Immature natural killer cell (primary cell): ENCODE results near the gene NLRC4. TPM values are rescaled to one million over a fixed set of nuclear protein-coding genes. Genes with fewer than 3 reads are reported as not detected.
A peak's percentile ranks its signal among the peaks of the same experiment; 100 is the strongest.
"Not testable (repeated sequence)": the region's sequence is repeated elsewhere in the genome, so short reads cannot be mapped to it uniquely, and the experiment has no call there.

Experiments used
- DNase-seq, 3 donors: peaks; one replicate each; pipeline ENCODE4 v3.0.0; 2022; ENCODE audit warnings: mixed read lengths in 1 of 3
- H3K27ac Mint-ChIP-seq, 6 donors: one replicate each; pipeline ENCODE4 v1.8.0; 2020; ENCODE audit warnings: mixed read lengths in 6 of 6, mild to moderate bottlenecking in 5 of 6, inconsistent platforms in 4 of 6, moderate library complexity in 3 of 6
- H3K27me3 Mint-ChIP-seq, 3 donors: one replicate each; pipeline ENCODE4 v1.8.0; 2020 to 2021; ENCODE audit warnings: low read depth in 3 of 3, mild to moderate bottlenecking in 3 of 3, mixed read lengths in 3 of 3, moderate library complexity in 3 of 3, inconsistent platforms in 1 of 3
- H3K36me3 Mint-ChIP-seq, 3 donors: one replicate each; pipeline ENCODE4 v1.8.0; 2020; ENCODE audit warnings: mixed read lengths in 3 of 3, inconsistent platforms in 2 of 3, mild to moderate bottlenecking in 2 of 3
- H3K4me1 Mint-ChIP-seq, 2 donors: one replicate each; pipeline ENCODE4 v1.8.0; 2020; ENCODE audit warnings: inconsistent platforms in 2 of 2, mild to moderate bottlenecking in 2 of 2, mixed read lengths in 2 of 2, moderate library complexity in 1 of 2
- H3K4me3 Mint-ChIP-seq, 5 donors: one replicate each; pipeline ENCODE4 v1.8.0; 2020; ENCODE audit warnings: mild to moderate bottlenecking in 5 of 5, mixed read lengths in 5 of 5, inconsistent platforms in 3 of 5, moderate library complexity in 3 of 5
- H3K9me3 Mint-ChIP-seq, 6 donors: one replicate each; pipeline ENCODE4 v1.8.0; 2020; ENCODE audit warnings: mild to moderate bottlenecking in 6 of 6, mixed read lengths in 6 of 6, inconsistent platforms in 4 of 6, moderate library complexity in 3 of 6
- polyA plus RNA-seq, 3 donors: library from polyadenylated mRNA; unstranded; fragments of 300-500 nt; fragmentation: Illumina TruSeq; gene quantifications; one replicate each; pipeline ENCODE4 v1.2.3, GENCODE V29; 2021

NLRC4 gene
- under 1 TPM in 1 of 3 donors, not detected in 2; 0.18 TPM for polyA plus RNA-seq

DNA sequence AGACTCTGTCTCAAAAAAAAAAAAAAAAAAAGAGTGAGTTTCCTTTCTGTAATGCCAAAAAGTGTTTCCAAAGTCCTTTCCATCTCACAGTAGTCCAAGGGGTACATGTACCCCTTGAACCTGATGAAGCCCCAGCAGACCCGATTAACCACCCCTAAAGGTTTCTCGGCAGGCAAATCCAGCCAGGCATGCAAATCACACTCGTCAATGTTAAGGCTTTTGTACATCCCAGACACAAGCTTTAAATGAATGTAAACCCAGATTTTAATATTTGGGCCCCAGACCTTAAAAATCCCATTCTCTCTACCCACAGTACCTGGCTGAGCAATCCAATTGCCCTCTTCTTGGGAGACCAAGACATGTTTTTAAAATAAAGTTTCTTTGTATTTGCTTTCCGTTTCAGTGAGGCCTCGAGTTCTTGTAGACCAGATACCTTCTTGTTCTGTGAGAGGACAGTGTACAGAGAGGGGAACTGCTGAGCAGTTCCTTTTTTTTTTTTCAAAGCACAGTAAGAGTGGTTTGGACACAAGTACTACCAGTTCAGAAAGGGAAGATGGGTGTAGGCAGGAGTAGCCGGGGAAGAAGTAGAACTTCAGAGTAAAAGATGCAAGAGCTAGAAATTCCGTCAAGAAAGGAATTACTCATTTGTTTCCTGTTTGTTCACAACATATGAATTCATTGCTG lies at the start of gene NLRC4:
TSS of gene NLRC4 (minus strand) at position 465 of the 684 bp plus-strand sequence. CDS start 8,111 bp downstream, outside the sequence.
- H3K4me3 Mint-ChIP-seq, result no peak within 1 kb of the TSS
- H3K4me1 Mint-ChIP-seq, result no peaks in the 10 kb centered on the region
- H3K9me3 Mint-ChIP-seq, result no peaks in the 10 kb centered on the region
- DNase-seq, result no peak
- no peaks in the 10 kb centered on the region for H3K36me3 Mint-ChIP-seq
- no peak within 1 kb of the TSS for H3K27ac Mint-ChIP-seq
- H3K27me3 Mint-ChIP-seq, result peaks cover 2 to 11% (median 3%) of the 10 kb centered on the region in 3 donors

DNA sequence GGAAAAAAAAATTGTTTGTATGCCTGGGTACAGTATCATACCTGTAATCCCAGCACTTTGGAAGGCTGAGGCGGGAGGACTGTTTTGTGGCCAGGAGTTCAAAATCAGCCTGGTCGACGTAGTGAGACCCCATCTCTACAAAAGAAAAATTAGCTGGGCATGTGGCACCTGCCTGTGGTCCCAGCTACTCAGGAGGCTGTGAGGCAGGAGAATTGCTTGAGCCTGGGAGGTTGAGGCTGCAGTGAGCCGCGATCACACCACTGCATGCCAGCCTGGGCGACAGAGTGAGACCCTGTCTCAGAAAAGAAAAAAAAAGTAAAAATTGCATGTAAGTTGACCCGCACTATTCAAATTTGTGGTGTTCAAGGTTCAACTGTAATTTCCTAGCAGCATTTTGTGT lies 45.9 kb upstream of the NLRC4 start:
- Mint-ChIP-seq H3K4me1 (no peaks in the 10 kb centered on the region), H3K9me3 (no peaks in the 10 kb centered on the region), H3K27ac (peak overlapping the region in 1 of 6 donors; percentile 19), H3K36me3 (peaks cover 0 to 9% (median 6%) of the 10 kb centered on the region in 3 donors), H3K27me3 (peaks cover 0 to 2% (median 0%) of the 10 kb centered on the region in 3 donors), H3K4me3 (no peak overlapping the region)
- DNase-seq, result no peak

DNA sequence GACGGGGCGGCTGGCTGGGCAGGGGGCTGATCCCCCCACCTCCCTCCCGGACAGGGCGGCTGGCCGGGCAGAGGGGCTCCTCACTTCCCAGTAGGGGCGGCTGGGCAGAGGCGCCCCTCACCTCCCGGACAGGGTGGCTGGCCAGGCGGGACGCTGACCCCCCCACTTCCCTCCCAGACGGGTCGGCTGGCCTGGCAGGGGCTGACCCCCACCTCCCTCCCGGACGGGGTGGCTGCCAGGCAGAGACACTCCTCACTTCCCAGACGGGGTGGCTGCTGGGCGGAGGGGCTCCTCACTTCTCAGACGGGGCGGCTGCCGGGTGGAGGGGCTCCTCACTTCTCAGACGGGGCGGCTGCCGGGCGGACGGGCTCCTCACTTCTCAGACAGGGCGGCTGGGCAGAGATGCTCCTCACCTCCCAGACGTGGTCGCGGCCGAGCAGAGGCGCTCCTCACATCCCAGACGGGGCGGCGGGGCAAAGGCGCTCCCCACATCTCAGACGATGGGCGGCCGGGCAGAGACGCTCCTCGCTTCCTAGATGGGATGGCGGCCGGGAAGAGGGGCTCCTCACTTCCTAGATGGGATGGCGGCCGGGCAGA lies 29.4 kb upstream of the NLRC4 start:
- not testable (repeated sequence) for H3K9me3 Mint-ChIP-seq, DNase-seq, H3K4me3 Mint-ChIP-seq, H3K27ac Mint-ChIP-seq, H3K27me3 Mint-ChIP-seq
- Mint-ChIP-seq H3K36me3 (peaks cover 8 to 22% (median 8%) of the 10 kb centered on the region in 3 donors), H3K4me1 (peaks cover 9 to 22% of the 10 kb centered on the region in 2 donors)

DNA sequence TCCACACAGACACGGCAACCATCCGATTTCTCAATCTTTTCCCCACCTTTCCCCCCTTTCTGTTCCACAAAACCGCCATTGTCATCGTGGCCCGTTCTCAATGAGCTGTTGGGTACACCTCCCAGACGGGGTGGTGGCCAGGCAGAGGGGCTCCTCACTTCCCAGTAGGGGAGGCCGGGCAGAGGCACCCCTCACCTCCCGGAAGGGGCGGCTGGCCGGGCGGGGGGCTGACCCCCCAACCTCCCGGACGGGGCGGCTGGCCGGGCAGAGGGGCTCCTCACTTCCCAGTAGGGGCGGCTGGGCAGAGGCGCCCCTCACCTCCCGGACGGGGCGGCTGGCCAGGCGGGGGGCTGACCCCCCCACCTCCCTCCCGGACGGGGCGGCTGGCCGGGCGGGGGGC lies 28.8 kb upstream of the NLRC4 start:
- Mint-ChIP-seq H3K36me3 (peaks cover 8 to 20% (median 8%) of the 10 kb centered on the region in 3 donors), H3K4me1 (peaks cover 13 to 28% of the 10 kb centered on the region in 2 donors)
- not testable (repeated sequence) for H3K4me3 Mint-ChIP-seq, DNase-seq, H3K9me3 Mint-ChIP-seq, H3K27me3 Mint-ChIP-seq, H3K27ac Mint-ChIP-seq

- Mint-ChIP-seq H3K9me3 (no peaks in the 10 kb centered on the region), H3K4me1 (peaks cover 23 to 42% of the 10 kb centered on the region in 2 donors), H3K4me3 (no peak overlapping the region), H3K27ac (no peak overlapping the region), H3K27me3 (no peaks in the 10 kb centered on the region), H3K36me3 (peaks cover 8 to 17% (median 8%) of the 10 kb centered on the region in 3 donors)
- no peak for DNase-seq
Observed at GRCh38 chr2:32291746-32292145, 27.1 kb upstream of the NLRC4 start.

DNA sequence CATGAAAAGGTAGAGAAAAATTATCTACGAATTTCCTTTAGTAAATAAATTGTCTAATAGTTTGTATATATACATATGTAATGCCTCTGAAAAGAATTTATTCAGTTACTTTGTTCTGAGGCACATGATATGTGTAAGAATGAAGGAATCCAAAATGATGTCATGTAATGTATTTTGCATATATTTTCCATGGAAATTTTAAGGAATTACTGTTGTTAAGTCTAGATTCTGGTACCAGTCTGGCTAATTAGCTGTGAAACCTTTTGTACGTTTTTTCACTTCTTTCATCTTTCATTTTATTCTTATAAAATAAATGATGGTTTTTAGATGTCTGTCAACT lies 25.3 kb upstream of the NLRC4 start:
- Mint-ChIP-seq H3K27ac (no peak overlapping the region), H3K4me3 (no peak overlapping the region), H3K36me3 (peaks cover 1 to 7% (median 2%) of the 10 kb centered on the region in 3 donors), H3K4me1 (peaks cover 31 to 51% of the 10 kb centered on the region in 2 donors), H3K9me3 (no peaks in the 10 kb centered on the region), H3K27me3 (no peaks in the 10 kb centered on the region)
- no peak for DNase-seq

DNA sequence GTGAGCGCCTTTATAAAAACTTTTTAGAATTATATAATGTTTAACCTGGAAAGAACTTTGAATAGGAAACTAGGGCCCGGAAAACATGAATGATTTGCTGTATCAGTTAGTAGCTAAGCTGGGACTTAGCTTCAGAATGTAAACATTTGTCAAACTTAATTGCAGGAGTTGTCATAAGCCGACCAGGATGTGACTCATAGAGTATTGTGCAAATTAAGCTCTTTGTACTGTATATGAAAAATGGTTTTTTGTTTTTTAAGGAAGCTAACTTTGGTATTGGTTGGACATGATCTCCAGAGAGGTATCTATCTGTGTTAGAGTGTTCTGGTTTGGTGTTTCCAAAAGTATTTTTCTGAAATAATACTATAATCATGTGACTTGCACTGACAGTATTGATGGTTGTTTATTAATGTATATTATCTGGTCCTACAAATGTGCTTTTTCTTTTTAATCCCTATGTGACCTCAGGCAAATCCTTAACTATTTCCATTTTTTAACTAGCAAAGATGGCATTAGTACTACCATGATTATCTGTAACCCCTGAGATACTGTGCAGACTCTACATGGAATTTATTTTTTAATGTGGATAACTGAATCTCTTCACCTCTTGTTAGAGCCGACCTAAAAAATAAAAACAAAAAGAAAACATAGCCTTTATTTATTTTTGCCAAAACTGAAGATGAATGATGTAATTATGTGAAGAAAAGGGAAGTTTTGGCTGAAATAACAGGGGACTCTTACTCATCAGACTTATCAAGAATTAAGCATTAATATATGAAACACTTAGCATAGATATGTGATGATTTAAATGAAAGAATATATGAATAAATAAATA lies 24.7 kb upstream of the NLRC4 start:
- Mint-ChIP-seq H3K36me3 (peaks cover 6 to 10% (median 6%) of the 10 kb centered on the region in 3 donors), H3K9me3 (no peaks in the 10 kb centered on the region), H3K27ac (peak overlapping the region in 4 of 6 donors; percentile 5 to 53 (median 26)), H3K4me1 (peaks cover 37 to 56% of the 10 kb centered on the region in 2 donors), H3K27me3 (no peaks in the 10 kb centered on the region), H3K4me3 (peak overlapping the region in 1 of 5 donors; percentile 50)
- no peak for DNase-seq

- DNase-seq, result no peak
- H3K27ac Mint-ChIP-seq, result peak overlapping the region in 4 of 6 donors; percentile 17 to 74 (median 41)
- H3K36me3 Mint-ChIP-seq, result peaks cover 13 to 18% (median 16%) of the 10 kb centered on the region in 3 donors
- H3K9me3 Mint-ChIP-seq, result no peaks in the 10 kb centered on the region
- H3K4me1 Mint-ChIP-seq, result peaks cover 61 to 65% of the 10 kb centered on the region in 2 donors
- H3K4me3 Mint-ChIP-seq, result peak overlapping the region in 2 of 5 donors; percentile 7 to 9
- H3K27me3 Mint-ChIP-seq, result peaks cover 0 to 2% (median 0%) of the 10 kb centered on the region in 3 donors
Observed at GRCh38 chr2:32284321-32284720, 19.6 kb upstream of the NLRC4 start.

- H3K36me3 Mint-ChIP-seq, result peaks cover 5 to 12% (median 12%) of the 10 kb centered on the region in 3 donors
- DNase-seq, result no peak
- H3K9me3 Mint-ChIP-seq, result no peaks in the 10 kb centered on the region
- H3K27me3 Mint-ChIP-seq, result peaks cover 7 to 13% (median 12%) of the 10 kb centered on the region in 3 donors
- H3K4me3 Mint-ChIP-seq, result peak overlapping the region; percentile 86 to 97 (median 93)
- peak overlapping the region; percentile 86 to 99 (median 95) for H3K27ac Mint-ChIP-seq
- peaks cover 40 to 41% of the 10 kb centered on the region in 2 donors for H3K4me1 Mint-ChIP-seq
Observed at GRCh38 chr2:32278478-32278853, 13.8 kb upstream of the NLRC4 start.

- peak; percentile 94 for DNase-seq
- peaks cover 7 to 13% (median 12%) of the 10 kb centered on the region in 3 donors for H3K27me3 Mint-ChIP-seq
- H3K4me3 Mint-ChIP-seq, result peak within 1 kb of the TSS; percentile 86 to 97 (median 93)
- peaks cover 35 to 36% of the 10 kb centered on the region in 2 donors for H3K4me1 Mint-ChIP-seq
- no peaks in the 10 kb centered on the region for H3K9me3 Mint-ChIP-seq
- H3K36me3 Mint-ChIP-seq, result peaks cover 0 to 7% (median 6%) of the 10 kb centered on the region in 3 donors
- peak within 1 kb of the TSS; percentile 97 to 99 (median 99) for H3K27ac Mint-ChIP-seq
Observed at GRCh38 chr2:32277674-32278477, 13.2 kb upstream of the NLRC4 start, which contains the start of gene YIPF4. Gene YIPF4, plus strand, starts transcription at chr2:32277904. Its CDS starts 252 bp downstream, at chr2:32278156.

- Mint-ChIP-seq H3K36me3 (peaks cover 0 to 7% (median 5%) of the 10 kb centered on the region in 3 donors), H3K27me3 (peaks cover 7 to 13% (median 12%) of the 10 kb centered on the region in 3 donors)
Observed at GRCh38 chr2:32277363-32277673, 12.6 kb upstream of the NLRC4 start.

DNA sequence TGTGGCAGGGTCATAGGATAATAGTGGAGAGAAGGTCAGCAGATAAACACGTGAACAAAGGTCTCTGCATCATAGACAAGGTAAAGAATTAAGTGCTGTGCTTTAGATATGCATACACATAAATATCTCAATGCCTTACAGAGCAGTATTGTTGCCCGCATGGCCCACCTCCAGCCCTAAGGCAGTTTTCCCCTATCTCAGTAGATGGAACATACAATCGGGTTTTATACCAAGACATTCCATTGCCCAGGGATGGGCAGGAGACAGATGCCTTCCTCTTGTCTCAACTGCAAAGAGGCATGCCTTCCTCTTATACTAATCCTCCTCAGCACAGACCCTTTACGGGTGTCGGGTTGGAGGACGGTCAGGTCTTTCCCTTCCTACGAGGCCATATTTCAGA lies 11.1 kb upstream of the NLRC4 start:
- H3K27ac Mint-ChIP-seq, result peak overlapping the region in 2 of 6 donors; percentile 45 to 46
- not testable (repeated sequence) for DNase-seq, H3K36me3 Mint-ChIP-seq, H3K9me3 Mint-ChIP-seq
- H3K4me1 Mint-ChIP-seq, result peaks cover 25 to 27% of the 10 kb centered on the region in 2 donors
- H3K27me3 Mint-ChIP-seq, result peaks cover 5 to 13% (median 12%) of the 10 kb centered on the region in 3 donors
- H3K4me3 Mint-ChIP-seq, result peak overlapping the region in 3 of 5 donors; percentile 2 to 51 (median 14)

More at GRCh38 chr2:32277363-32277673, 12.6 kb upstream of the NLRC4 start:
- Mint-ChIP-seq H3K4me3 (peak overlapping the region; percentile 86 to 97 (median 93)), H3K27ac (peak overlapping the region; percentile 97 to 99 (median 99)), H3K9me3 (no peaks in the 10 kb centered on the region), H3K4me1 (peaks cover 33 to 35% of the 10 kb centered on the region in 2 donors)
- DNase-seq, result no peak

DNA sequence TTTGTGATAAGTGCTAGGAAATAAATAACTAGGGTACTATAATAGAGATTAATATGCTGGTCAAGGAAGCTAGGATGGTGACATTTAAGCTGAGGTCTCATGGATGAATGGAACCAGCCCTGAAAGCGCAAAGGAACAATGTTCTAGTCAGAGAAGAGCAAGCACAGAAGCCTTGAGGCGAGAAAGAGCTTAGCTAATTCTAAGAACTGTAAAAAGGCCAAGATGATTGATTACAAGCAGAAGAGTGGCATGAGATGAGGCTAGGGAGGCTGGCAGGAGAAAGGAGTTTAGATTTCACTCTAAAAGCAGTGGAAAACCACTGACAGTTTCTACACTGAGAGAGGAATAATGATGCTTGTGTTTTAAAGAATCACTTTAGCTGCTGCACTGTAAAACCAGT lies 9.6 kb upstream of the NLRC4 start:
- H3K36me3 Mint-ChIP-seq, result peaks cover 0 to 3% (median 0%) of the 10 kb centered on the region in 3 donors
- peak overlapping the region in 1 of 5 donors; percentile 0 for H3K4me3 Mint-ChIP-seq
- no peaks in the 10 kb centered on the region for H3K9me3 Mint-ChIP-seq
- no peak overlapping the region for H3K27ac Mint-ChIP-seq
- peaks cover 5 to 15% (median 13%) of the 10 kb centered on the region in 3 donors for H3K27me3 Mint-ChIP-seq
- peaks cover 19 to 22% of the 10 kb centered on the region in 2 donors for H3K4me1 Mint-ChIP-seq
- no peak for DNase-seq
